MM.1S (cell line): Measurements from ENCODE around the gene PROX1.

ENCODE experiments used
- DNase-seq: peaks from one replicate; pipeline ENCODE4 v3.0.0-alpha.2; 2015
- H2AFZ ChIP-seq: fragments of 300-600 bp; sonication (generic); 2 replicates; pipeline ENCODE4 v1.6.0; 2016; ENCODE audit warnings: antibody characterized with exemption, low read length
- H3F3A ChIP-seq: fragments of 300-600 bp; sonication (generic); 2 replicates; pipeline ENCODE4 v1.6.1; 2016; ENCODE audit warnings: mild to moderate bottlenecking, antibody characterized with exemption, low read length, moderate library complexity, mixed read lengths; ENCODE audit not compliant: insufficient read depth
- H3K27ac ChIP-seq: fragments of 300-600 bp; sonication (generic); 2 replicates; pipeline ENCODE4 v1.5.1; 2016; ENCODE audit warnings: mild to moderate bottlenecking, low read length
- H3K27me3 ChIP-seq: fragments of 300-600 bp; sonication (generic); replicated peaks from 2 replicates; pipeline ENCODE4 v1.6.0; 2016; ENCODE audit warnings: low read length; ENCODE audit not compliant: insufficient read depth
- H3K36me3 ChIP-seq: fragments of 300-600 bp; sonication (generic); replicated peaks from 2 replicates; pipeline ENCODE4 v1.6.1; 2016; ENCODE audit warnings: mild to moderate bottlenecking, low read length, mixed read lengths; ENCODE audit not compliant: insufficient read depth
- H3K4me1 ChIP-seq: fragments of 300-600 bp; sonication (generic); 2 replicates; pipeline ENCODE4 v1.6.1; 2016; ENCODE audit warnings: low read length, mixed read lengths
- H3K4me2 ChIP-seq: fragments of 300-600 bp; sonication (generic); 2 replicates; pipeline ENCODE4 v1.6.0; 2016; ENCODE audit warnings: low read depth, low read length
- H3K4me3 ChIP-seq: fragments of 300-600 bp; sonication (generic); 2 replicates; pipeline ENCODE4 v1.5.1; 2016; ENCODE audit warnings: low read length, mixed read lengths
- H3K79me2 ChIP-seq: fragments of 300-600 bp; sonication (generic); 2 replicates; pipeline ENCODE4 v1.6.1; 2016; ENCODE audit warnings: mixed run types, low read length, mixed read lengths
- H3K9ac ChIP-seq: fragments of 300-600 bp; sonication (generic); 2 replicates; pipeline ENCODE4 v1.6.1; 2016; ENCODE audit warnings: low read length, mixed read lengths
- H3K9me2 ChIP-seq: fragments of 300-600 bp; sonication (generic); replicated peaks from 2 replicates; pipeline ENCODE4 v1.6.1; 2016; ENCODE audit warnings: mild to moderate bottlenecking, low read length, mixed read lengths; ENCODE audit not compliant: insufficient read depth
- H3K9me3 ChIP-seq: fragments of 300-600 bp; sonication (generic); replicated peaks from 2 replicates; pipeline ENCODE4 v1.6.1; 2016; ENCODE audit warnings: mild to moderate bottlenecking, low read length, mixed read lengths; ENCODE audit not compliant: insufficient read depth
- H4K20me1 ChIP-seq: fragments of 300-600 bp; sonication (generic); 2 replicates; pipeline ENCODE4 v1.6.1; 2016; ENCODE audit warnings: mild to moderate bottlenecking, low read length, moderate library complexity, mixed read lengths; ENCODE audit not compliant: insufficient read depth
- EZH2 ChIP-seq: fragments of 300-600 bp; sonication (generic); optimal IDR thresholded peaks from 2 replicates; pipeline ENCODE3; 2017; ENCODE audit warnings: low read depth, mild to moderate bottlenecking, antibody characterized with exemption, low read length, mixed read lengths
- EZH2phosphoT487 ChIP-seq: fragments of 300-600 bp; sonication (generic); IDR thresholded peaks from 2 replicates; pipeline ENCODE4 v1.6.1; 2018; ENCODE audit warnings: antibody characterized with exemption, low read length
- TF ChIP-seq, protein P1 (sequence below): fragments of 300-600 bp; sonication (generic); IDR thresholded peaks from 2 replicates; pipeline ENCODE4 v1.5.1; 2016; ENCODE audit warnings: antibody characterized with exemption, low read length, mixed read lengths

The PROX1 gene

GRCh38 chr1:213966122-213966521 lies 21.7 kb upstream of the PROX1 start:
- Histone ChIP-seq H3K9ac (no peak overlapping the region), H3K4me1 (no peaks in the 10 kb centered on the region), H2AFZ (no peak overlapping the region), H3K4me2 (no peak overlapping the region), H4K20me1 (no peaks in the 10 kb centered on the region), H3F3A (no peaks in the 10 kb centered on the region), H3K36me3 (no peaks in the 10 kb centered on the region), H3K27ac (no peak overlapping the region), H3K27me3 (no peaks in the 10 kb centered on the region), H3K79me2 (no peaks in the 10 kb centered on the region), H3K9me2 (no peaks in the 10 kb centered on the region), H3K4me3 (no peak overlapping the region), H3K9me3 (no peaks in the 10 kb centered on the region)
- DNase-seq: no peak
- TF ChIP-seq EZH2 (no peak), EZH2phosphoT487 (no peak)
- TF ChIP-seq, protein P1, sequence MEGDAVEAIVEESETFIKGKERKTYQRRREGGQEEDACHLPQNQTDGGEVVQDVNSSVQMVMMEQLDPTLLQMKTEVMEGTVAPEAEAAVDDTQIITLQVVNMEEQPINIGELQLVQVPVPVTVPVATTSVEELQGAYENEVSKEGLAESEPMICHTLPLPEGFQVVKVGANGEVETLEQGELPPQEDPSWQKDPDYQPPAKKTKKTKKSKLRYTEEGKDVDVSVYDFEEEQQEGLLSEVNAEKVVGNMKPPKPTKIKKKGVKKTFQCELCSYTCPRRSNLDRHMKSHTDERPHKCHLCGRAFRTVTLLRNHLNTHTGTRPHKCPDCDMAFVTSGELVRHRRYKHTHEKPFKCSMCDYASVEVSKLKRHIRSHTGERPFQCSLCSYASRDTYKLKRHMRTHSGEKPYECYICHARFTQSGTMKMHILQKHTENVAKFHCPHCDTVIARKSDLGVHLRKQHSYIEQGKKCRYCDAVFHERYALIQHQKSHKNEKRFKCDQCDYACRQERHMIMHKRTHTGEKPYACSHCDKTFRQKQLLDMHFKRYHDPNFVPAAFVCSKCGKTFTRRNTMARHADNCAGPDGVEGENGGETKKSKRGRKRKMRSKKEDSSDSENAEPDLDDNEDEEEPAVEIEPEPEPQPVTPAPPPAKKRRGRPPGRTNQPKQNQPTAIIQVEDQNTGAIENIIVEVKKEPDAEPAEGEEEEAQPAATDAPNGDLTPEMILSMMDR: no peak

GRCh38 chr1:213968146-213968825 lies 19.5 kb upstream of the PROX1 start:
- no peaks in the 10 kb centered on the region for H3K9me3 ChIP-seq
- TF ChIP-seq, protein P1: no peak
- TF ChIP-seq EZH2phosphoT487: no peak
- TF ChIP-seq EZH2: no peak
- no peaks in the 10 kb centered on the region for H3K27me3 ChIP-seq
- no peaks in the 10 kb centered on the region for H3K9me2 ChIP-seq
- no peaks in the 10 kb centered on the region for H3K36me3 ChIP-seq
- H3K27ac ChIP-seq: no peak overlapping the region
- H2AFZ ChIP-seq: no peak overlapping the region
- H3K9ac ChIP-seq: no peak overlapping the region
- no peaks in the 10 kb centered on the region for H3K4me1 ChIP-seq
- no peak for DNase-seq
- H3K4me2 ChIP-seq: no peak overlapping the region
- no peaks in the 10 kb centered on the region for H3F3A ChIP-seq
- no peak overlapping the region for H3K4me3 ChIP-seq
- no peaks in the 10 kb centered on the region for H4K20me1 ChIP-seq
- no peaks in the 10 kb centered on the region for H3K79me2 ChIP-seq

DNA sequence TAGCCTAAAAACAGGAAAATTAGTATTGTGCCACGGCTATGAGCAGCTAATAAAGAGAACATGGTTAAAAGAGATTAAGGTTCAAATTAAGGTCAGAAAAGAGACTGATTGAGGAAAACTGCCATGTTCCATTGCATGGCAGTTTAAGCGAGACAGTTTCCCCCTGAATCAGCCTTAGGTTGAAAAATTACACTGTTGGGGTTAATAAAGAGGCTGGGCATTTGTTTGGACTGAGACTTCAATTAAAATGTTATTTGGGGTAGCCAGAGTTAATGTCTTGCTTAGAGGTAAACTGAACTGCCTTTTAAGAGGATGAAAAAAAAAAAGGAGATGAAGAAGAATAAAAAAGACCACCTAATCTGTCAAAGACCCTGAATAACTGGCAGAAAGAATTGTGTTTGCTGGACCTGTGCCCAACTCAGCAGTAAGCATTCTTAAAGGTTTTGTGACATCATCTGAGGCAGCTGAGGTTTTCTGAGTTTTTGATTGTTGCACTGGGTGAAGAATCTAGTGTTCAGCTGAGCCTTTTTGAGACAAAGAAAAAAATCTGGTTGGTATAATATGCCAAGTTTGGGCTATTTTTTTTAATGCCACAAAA lies 17.7 kb upstream of the PROX1 start:
- no peaks in the 10 kb centered on the region for H3K27me3 ChIP-seq
- H3F3A ChIP-seq: no peaks in the 10 kb centered on the region
- no peak for DNase-seq
- no peak overlapping the region for H3K4me2 ChIP-seq
- no peak overlapping the region for H3K9ac ChIP-seq
- H3K27ac ChIP-seq: no peak overlapping the region
- H3K9me3 ChIP-seq: no peaks in the 10 kb centered on the region
- TF ChIP-seq, protein P1: no peak
- TF ChIP-seq EZH2: no peak
- TF ChIP-seq EZH2phosphoT487: no peak
- no peaks in the 10 kb centered on the region for H3K4me1 ChIP-seq
- H3K79me2 ChIP-seq: no peaks in the 10 kb centered on the region
- H4K20me1 ChIP-seq: no peaks in the 10 kb centered on the region
- H3K9me2 ChIP-seq: no peaks in the 10 kb centered on the region
- H2AFZ ChIP-seq: no peak overlapping the region
- no peaks in the 10 kb centered on the region for H3K36me3 ChIP-seq
- H3K4me3 ChIP-seq: no peak overlapping the region
